ENCODE data around the gene FYN.
A peak's percentile ranks its signal among the peaks of the same experiment; 100 is the strongest.
"Not testable (repeated sequence)": the region's sequence is repeated elsewhere in the genome, so short reads cannot be mapped to it uniquely, and the experiment has no call there.

Gene FYN

GRCh38 chr6:111650049-111650448, 223.2 kb downstream of the FYN start:
- DNase-seq (ENCODE audit: insufficient read length) (no peak), FAIRE-seq (no peak)
- TF ChIP-seq POLR2A (IDR thresholded peaks at IDR 0.05; ENCODE audit: low read depth, low read length) (no peak), POLR2AphosphoS5 (IDR thresholded peaks at IDR 0.05; ENCODE audit: low read depth, low read length) (no peak), TAF1 (IDR thresholded peaks at IDR 0.05; ENCODE audit: borderline replicate concordance, low read depth, low read length) (no peak)

GRCh38 chr6:111648100-111648499, 225.2 kb downstream of the FYN start:
- DNase-seq (ENCODE audit: insufficient read length) (no peak), FAIRE-seq (no peak)
- TF ChIP-seq POLR2AphosphoS5 (IDR thresholded peaks at IDR 0.05; ENCODE audit: low read depth, low read length) (no peak), TAF1 (IDR thresholded peaks at IDR 0.05; ENCODE audit: borderline replicate concordance, low read depth, low read length) (no peak), POLR2A (IDR thresholded peaks at IDR 0.05; ENCODE audit: low read depth, low read length) (no peak)

GRCh38 chr6:111646942-111647341, 226.3 kb downstream of the FYN start:
- TF ChIP-seq TAF1 (IDR thresholded peaks at IDR 0.05; ENCODE audit: borderline replicate concordance, low read depth, low read length) (no peak), POLR2AphosphoS5 (IDR thresholded peaks at IDR 0.05; ENCODE audit: low read depth, low read length) (no peak), POLR2A (IDR thresholded peaks at IDR 0.05; ENCODE audit: low read depth, low read length) (no peak)
- FAIRE-seq: no peak
- DNase-seq (ENCODE audit: insufficient read length): no peak

GRCh38 chr6:111646034-111646433, 227.2 kb downstream of the FYN start:
- no peak for FAIRE-seq
- no peak for TF ChIP-seq POLR2AphosphoS5 (IDR thresholded peaks at IDR 0.05; ENCODE audit: low read depth, low read length)
- TF ChIP-seq POLR2A (IDR thresholded peaks at IDR 0.05; ENCODE audit: low read depth, low read length): no peak
- no peak for TF ChIP-seq TAF1 (IDR thresholded peaks at IDR 0.05; ENCODE audit: borderline replicate concordance, low read depth, low read length)
- no peak for DNase-seq (ENCODE audit: insufficient read length)

GRCh38 chr6:111644893-111645430, 228.3 kb downstream of the FYN start:
- TF ChIP-seq TAF1 (IDR thresholded peaks at IDR 0.05; ENCODE audit: borderline replicate concordance, low read depth, low read length) (no peak), POLR2A (IDR thresholded peaks at IDR 0.05; ENCODE audit: low read depth, low read length) (no peak), POLR2AphosphoS5 (IDR thresholded peaks at IDR 0.05; ENCODE audit: low read depth, low read length) (no peak)
- no peak for DNase-seq (ENCODE audit: insufficient read length)
- no peak for FAIRE-seq

GRCh38 chr6:111642463-111643158, 230.6 kb downstream of the FYN start:
- FAIRE-seq (peak; percentile 76), DNase-seq (ENCODE audit: insufficient read length) (no peak)
- no peak for TF ChIP-seq TAF1 (IDR thresholded peaks at IDR 0.05; ENCODE audit: borderline replicate concordance, low read depth, low read length)
- TF ChIP-seq POLR2A (IDR thresholded peaks at IDR 0.05; ENCODE audit: low read depth, low read length): no peak
- TF ChIP-seq POLR2AphosphoS5 (IDR thresholded peaks at IDR 0.05; ENCODE audit: low read depth, low read length): no peak

GRCh38 chr6:111639266-111639665, 234.0 kb downstream of the FYN start:
- TF ChIP-seq POLR2AphosphoS5 (IDR thresholded peaks at IDR 0.05; ENCODE audit: low read depth, low read length) (no peak), POLR2A (IDR thresholded peaks at IDR 0.05; ENCODE audit: low read depth, low read length) (no peak), TAF1 (IDR thresholded peaks at IDR 0.05; ENCODE audit: borderline replicate concordance, low read depth, low read length) (no peak)
- no peak for FAIRE-seq

GRCh38 chr6:111634981-111635380, 238.3 kb downstream of the FYN start:
- not testable (repeated sequence) for FAIRE-seq; DNase-seq (ENCODE audit: insufficient read length)

More at GRCh38 chr6:111639266-111639665, 234.0 kb downstream of the FYN start:
- no peak for DNase-seq (ENCODE audit: insufficient read length)

- TF ChIP-seq POLR2A (IDR thresholded peaks at IDR 0.05; ENCODE audit: low read depth, low read length) (no peak), POLR2AphosphoS5 (IDR thresholded peaks at IDR 0.05; ENCODE audit: low read depth, low read length) (no peak), TAF1 (IDR thresholded peaks at IDR 0.05; ENCODE audit: borderline replicate concordance, low read depth, low read length) (no peak)
- DNase-seq (ENCODE audit: insufficient read length): no peak
- FAIRE-seq: no peak
These were observed 239.4 kb downstream of the FYN start for GRCh38 chr6:111633822-111634221.

GRCh38 chr6:111632468-111633247, 240.6 kb downstream of the FYN start:
- DNase-seq (ENCODE audit: insufficient read length) (no peak), FAIRE-seq (no peak)
- TF ChIP-seq POLR2A (IDR thresholded peaks at IDR 0.05; ENCODE audit: low read depth, low read length) (no peak), TAF1 (IDR thresholded peaks at IDR 0.05; ENCODE audit: borderline replicate concordance, low read depth, low read length) (no peak), POLR2AphosphoS5 (IDR thresholded peaks at IDR 0.05; ENCODE audit: low read depth, low read length) (no peak)

- FAIRE-seq (no peak), DNase-seq (ENCODE audit: insufficient read length) (no peak)
- TF ChIP-seq POLR2A (IDR thresholded peaks at IDR 0.05; ENCODE audit: low read depth, low read length): no peak
- no peak for TF ChIP-seq POLR2AphosphoS5 (IDR thresholded peaks at IDR 0.05; ENCODE audit: low read depth, low read length)
- no peak for TF ChIP-seq TAF1 (IDR thresholded peaks at IDR 0.05; ENCODE audit: borderline replicate concordance, low read depth, low read length)
These were observed 241.3 kb downstream of the FYN start for GRCh38 chr6:111631903-111632460.
